SKM-1 treated with dmso at 0.1 percent for 144 hours (cell line): ENCODE measurements around the gene BHMT2.

Experiments
- DNase-seq: peaks from one replicate; lab custom pipeline; 2025; ENCODE audit not compliant: unreplicated experiment; lab: John Stamatoyannopoulos, UW

Gene BHMT2

GRCh38 chr5:79069488-79070349 is at the start of gene BHMT2, which contains the start of gene DMGDH:
Gene BHMT2, plus strand, starts transcription at chr5:79069767. Its CDS starts 16 bp downstream, at chr5:79069783.
Gene DMGDH, minus strand, starts transcription at chr5:79069674. Its CDS starts 54 bp downstream, at chr5:79069620.
- DNase-seq: no peak

DNA sequence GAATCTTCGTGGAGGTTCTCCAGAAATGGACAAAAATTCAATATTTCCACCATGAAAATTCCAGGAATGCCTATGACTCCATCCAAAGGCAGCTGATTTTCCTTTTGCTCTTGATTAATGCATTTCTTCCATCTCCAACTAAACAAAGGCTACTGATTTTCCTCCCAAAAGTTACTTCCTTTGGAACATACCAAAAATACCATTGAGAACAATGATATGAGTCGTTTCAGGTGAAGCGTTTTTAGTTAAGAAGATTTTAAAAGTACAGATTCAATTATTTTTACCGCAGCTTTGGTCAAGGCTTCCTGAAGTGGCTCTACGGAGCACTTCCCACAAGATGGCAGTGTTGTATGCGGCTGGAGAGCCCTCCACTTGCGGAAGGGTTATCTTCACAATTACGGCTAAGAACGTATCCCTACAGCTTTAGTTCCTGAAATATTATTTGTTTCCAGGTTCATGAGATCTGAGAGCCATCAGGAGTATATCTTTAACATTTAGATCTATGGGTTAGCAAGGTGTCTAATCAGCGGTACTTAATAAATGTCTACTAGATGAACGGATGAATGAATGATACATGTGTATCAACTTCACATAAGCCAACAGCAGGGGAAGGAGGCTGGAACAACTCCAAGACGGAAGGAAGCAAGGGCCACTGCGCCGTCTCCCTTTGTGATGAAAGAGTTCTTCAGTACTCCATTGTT is 48.6 kb upstream of the BHMT2 start:
- DNase-seq: peak; percentile 22

DNA sequence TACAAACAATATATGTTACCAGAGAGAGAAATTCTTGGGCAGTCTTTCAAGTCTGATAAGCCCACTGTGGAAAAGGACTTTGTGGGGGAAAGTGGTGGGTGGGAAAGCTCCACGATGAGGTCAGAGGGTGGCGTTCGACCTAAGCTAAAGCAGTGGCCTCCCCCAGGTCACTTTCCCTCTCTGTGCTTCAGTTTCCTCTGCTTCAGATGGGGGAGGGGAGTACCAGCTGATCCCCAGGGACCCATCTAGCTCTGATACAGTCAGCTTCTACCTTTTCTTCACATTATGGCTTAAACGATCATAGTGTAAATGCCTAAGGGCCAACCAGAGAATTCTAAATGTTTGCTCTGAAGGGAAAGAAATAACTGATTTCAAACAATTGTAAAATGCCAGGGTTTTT is 47.8 kb upstream of the BHMT2 start:
- no peak for DNase-seq

GRCh38 chr5:79022771-79023170 is 46.8 kb upstream of the BHMT2 start:
- no peak for DNase-seq

DNA sequence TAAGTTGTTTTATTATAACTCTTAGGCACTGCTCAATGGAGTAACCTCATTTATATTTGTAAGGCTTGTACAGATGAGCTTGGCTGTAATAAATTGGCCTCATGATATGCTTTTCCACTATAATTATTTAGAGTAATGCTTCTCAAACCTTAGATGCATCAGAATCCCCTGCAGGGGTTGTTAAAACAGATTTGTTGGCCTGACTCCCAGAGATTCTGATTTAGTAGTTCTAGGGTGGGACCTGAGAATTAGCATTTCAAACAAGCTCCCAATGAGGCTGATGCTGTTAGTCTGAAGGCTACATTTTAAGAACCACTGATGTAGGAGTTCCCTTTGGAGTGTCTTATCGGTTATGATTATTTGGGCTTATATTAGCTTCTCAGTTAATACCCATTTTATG is 46.2 kb upstream of the BHMT2 start:
- no peak for DNase-seq

DNA sequence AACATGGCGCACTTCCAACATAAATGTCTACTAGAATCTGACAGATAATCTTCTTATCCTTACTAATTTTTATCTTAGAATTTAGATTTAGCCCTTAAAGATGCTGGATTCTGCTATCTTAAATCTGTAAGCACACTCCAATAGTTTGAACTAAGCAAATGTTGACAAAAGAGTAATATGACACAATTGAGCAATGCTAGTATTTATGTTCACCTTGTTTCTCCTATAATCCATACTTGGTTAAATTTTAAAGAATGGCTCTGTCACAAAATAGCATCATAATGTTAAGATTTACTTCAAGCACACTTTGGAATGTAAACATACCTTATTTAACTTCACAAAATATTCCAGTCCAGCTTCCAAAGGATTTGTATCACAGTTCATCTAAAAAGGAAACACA is 45.6 kb upstream of the BHMT2 start:
- DNase-seq: no peak

DNA sequence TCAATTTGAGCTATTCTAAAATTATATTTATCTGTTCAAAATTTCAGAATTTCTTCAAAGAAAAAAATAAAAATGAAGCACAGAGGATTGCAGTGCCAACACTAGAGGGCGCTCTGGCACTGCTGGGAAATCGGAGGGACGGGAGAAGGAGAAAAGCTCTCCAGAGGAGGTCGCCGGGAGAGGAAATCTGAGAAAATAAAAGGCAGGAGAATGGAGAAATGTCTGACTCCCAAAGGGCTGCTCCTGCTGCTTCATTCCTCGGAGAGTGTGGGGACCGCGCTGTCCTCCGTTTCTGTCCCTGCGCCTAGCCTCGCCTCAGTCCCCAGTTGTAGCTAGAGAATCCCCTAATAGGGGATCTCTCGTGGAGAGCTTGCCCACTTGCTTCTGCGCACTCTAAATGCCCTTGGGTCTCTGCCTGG is 44.5 kb upstream of the BHMT2 start:
- DNase-seq: peak; percentile 38

GRCh38 chr5:79030663-79031484 is 38.7 kb upstream of the BHMT2 start:
- DNase-seq: no peak

DNA sequence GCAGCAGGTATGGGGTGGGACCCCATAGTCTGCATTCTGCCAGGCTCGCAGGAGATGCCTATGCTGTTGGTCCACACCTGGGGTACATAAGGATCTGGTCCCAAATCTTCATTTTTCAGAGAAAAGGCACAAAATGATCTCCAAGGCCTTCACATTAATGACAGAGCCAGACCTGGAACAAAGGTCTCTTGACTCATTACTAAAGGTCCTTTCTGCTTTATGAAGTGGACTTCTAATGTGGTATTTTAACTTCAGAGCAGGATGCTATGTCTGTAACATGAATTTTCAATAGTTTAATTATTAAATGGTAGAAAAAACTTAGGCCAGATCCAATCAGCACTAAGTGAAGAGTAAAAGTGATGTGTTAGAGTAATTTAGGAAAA is 38.1 kb upstream of the BHMT2 start:
- no peak for DNase-seq

- DNase-seq: no peak
These were observed 37.4 kb upstream of the BHMT2 start for GRCh38 chr5:79032031-79032695.

DNA sequence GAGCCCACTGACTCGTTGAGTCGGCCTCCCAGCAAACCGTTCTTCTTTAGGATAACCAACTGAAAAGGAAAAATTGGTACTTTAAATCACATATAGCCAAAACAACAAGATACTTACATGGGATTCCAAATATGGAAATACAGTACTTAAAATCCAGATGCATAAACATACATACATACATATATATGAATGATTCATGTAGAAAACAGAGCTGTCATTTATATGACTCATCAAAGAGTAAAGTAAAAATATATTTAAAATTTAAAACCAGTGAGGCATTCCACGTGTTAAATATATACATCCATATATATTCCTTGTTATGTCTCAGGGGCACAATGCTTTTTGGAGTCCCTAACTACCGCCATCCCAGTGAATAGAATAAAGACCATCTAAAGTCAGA is 36.8 kb upstream of the BHMT2 start:
- no peak for DNase-seq

DNA sequence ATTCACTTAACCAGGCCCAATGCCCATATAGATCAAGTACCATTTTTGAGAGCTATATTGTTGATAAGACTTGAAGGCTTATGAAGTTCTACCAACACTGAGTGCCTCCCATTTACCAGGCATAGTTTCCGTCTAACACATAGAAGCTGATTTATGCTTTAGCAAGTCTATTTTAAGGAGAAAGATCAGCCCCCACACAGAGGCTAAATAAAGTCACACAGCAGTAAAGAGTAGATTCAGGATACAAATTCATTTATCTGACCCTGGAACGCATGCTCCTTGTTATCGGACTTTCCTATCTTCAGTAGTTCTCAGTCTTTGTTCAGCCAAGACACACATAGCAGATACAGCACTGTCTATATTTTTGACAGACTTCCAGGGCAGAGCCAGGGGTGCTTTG is 34.3 kb upstream of the BHMT2 start:
- no peak for DNase-seq

GRCh38 chr5:79036769-79037168 is 32.8 kb upstream of the BHMT2 start:
- no peak for DNase-seq

DNA sequence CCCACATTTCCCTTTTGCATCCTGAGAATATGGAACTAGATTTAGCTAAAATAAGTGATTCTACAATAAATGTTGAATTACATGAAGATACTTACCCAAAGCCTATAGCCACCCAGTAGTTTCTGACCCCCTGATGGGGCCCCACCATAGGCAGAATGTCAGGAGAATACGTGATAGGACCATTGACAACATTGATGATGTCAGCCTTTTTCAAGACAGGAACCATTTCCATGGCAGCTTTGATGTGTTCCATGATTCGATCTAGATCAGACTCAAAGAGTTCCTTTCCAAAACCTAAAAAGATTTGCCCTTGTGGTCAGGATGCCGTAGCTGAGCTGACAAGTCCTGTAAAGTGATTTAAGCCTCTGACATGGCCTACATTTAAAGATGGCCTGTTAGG is 27.4 kb upstream of the BHMT2 start:
- no peak for DNase-seq

DNA sequence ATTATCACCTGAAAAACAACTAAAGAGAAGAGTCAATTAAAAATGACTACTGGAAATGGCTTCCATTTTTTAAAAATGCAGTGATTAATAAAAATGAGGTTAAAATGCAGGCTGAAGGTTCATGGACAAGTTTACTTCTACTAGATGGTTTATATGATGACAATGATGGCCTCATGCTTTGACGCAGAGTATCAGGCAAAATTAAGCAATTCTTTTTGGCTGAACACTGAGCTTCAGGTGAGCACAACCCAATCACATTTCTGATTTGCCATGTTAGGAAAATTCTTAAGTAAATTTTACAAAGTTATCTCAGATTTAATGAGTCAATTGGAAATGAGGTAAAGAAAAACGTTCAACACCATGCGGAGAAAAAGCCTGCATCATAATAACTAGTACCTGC is 22.4 kb upstream of the BHMT2 start:
- DNase-seq: no peak

- DNase-seq: no peak
These were observed 21.1 kb upstream of the BHMT2 start for GRCh38 chr5:79048437-79048836.

- DNase-seq: no peak
These were observed 19.1 kb upstream of the BHMT2 start for GRCh38 chr5:79050498-79050897.

DNA sequence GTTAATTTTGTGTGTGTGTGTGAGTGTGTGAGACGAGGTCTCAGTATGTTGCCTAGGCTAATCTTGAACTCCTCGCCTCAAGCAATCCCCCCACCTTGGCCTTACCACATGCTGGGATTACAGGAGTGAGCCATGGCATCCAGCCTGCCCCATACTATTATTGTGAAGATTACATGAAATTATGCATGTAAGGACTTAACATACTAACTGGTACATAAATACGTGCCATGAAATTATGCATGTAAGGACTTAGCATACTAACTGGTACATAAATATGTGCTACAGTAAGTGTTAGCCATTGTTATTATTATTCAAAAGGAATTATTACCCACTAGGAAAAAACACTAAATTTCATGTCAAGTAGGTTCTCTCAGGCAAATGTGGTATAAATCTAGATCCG is 16.2 kb upstream of the BHMT2 start:
- no peak for DNase-seq

DNA sequence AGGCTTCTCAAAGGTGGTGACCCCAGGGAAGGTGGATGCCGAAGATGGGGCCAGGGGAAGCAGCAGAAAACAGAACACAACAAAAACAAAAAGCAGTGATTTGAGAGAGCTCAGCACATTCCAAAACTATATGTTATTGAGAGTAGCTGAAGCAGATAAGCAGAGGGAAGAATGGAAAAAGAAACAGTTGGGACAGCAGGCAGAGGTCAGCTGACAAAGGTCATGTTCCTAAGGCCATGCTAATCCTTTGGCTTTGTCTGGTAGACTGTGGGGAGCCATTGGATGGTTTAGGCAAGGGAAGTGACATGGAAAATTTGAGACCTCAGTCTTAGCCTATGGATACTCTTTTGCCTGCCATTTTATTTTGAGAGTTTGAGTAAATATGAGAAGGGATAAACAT is 14.6 kb upstream of the BHMT2 start:
- DNase-seq: no peak

DNA sequence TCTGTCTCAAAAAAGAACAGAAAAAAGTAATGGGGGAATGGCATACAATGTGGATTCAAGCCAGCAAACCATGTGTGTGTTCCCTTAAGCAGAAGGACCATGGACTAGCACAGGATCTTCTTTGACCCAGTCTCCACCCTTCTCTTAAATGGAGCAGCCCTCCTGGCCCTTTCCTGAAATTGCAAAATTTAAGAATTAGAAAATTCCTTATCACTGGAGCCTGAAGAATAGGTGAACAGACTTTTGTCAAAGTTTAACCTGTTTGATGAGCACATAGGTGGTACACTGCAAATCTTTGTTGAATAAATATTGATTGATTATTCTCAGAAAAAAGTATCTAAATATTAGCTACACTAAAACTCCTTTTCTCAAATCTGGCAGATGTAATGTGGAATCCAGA is 12.7 kb upstream of the BHMT2 start:
- no peak for DNase-seq

DNA sequence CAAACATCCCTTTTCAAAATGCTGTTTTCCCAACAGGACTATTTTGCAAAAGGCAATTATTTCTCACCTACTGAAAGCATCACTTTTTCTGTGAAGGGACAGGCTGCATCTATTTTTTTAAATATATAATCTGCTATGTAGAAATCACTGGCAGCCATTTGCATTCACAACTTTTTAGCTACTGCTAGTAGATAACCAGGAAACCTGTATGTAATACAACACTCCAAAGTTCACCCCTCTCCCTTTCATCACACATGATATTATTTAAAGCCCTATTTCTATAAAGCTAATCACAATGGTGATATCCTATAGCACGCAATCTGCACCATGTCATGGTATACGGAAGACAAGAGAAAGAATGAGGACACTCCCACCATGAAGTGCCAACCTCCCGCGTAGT is 9.9 kb upstream of the BHMT2 start:
- DNase-seq: no peak
